H1 (cell line): Measurements from ENCODE around the gene IL31. TPM values are rescaled to one million over a fixed set of nuclear protein-coding genes. Genes with fewer than 3 reads are reported as not detected.

ENCODE experiments used
- CTCF ChIA-PET: fragments of 300-600 bp; sonication (Branson Sonifier 250); formaldehyde crosslinking; loops from one replicate; lab custom pipeline; 2021; ENCODE audit not compliant: partially characterized antibody; lab: Charles Lee
- POLR2A ChIA-PET: fragments of 300-600 bp; sonication (Branson Sonifier 250); formaldehyde crosslinking; loops from one replicate; lab custom pipeline; 2021; ENCODE audit warnings: inconsistent platforms; ENCODE audit not compliant: partially characterized antibody; lab: Charles Lee
- DNase-seq, 2 experiments: peaks; one replicate each; pipeline versions ENCODE4 v3.0.0 to v3.0.0-alpha.2; 2010 to 2022; ENCODE audit warnings: low spot score in 2 of 2, low read depth in 1 of 2, mixed read lengths in 1 of 2
- FAIRE-seq: peaks from 2 replicates; lab custom pipeline; 2011; peaks lifted over from hg19 to GRCh38; lab: Jason Lieb, UNC
- H2AFZ ChIP-seq: 2 replicates; pipeline ENCODE4 v1.8.1; 2012; ENCODE audit warnings: low read length, inconsistent platforms
- H2AK5ac ChIP-seq: 2 replicates; pipeline ENCODE4 v1.6.1; 2013; ENCODE audit warnings: low read depth, low read length
- H2BK120ac ChIP-seq: replicated peaks from 2 replicates; pipeline ENCODE3; 2013; ENCODE audit warnings: low read depth, low read length, inconsistent platforms
- H2BK12ac ChIP-seq: 2 replicates; pipeline ENCODE4 v1.6.1; 2013; ENCODE audit warnings: low read depth, low read length
- H2BK15ac ChIP-seq: 2 replicates; pipeline ENCODE4 v1.6.1; 2013; ENCODE audit warnings: low read length
- H2BK20ac ChIP-seq: 2 replicates; pipeline ENCODE4 v1.6.1; 2013; ENCODE audit warnings: low read length
- H2BK5ac ChIP-seq: 2 replicates; pipeline ENCODE4 v1.6.1; 2013; ENCODE audit warnings: low read depth, low read length
- H3K14ac ChIP-seq: 2 replicates; pipeline ENCODE4 v1.6.1; 2013; ENCODE audit warnings: inconsistent platforms; ENCODE audit not compliant: insufficient read length
- H3K18ac ChIP-seq: 2 replicates; pipeline ENCODE4 v1.6.1; 2013; ENCODE audit warnings: low read length; ENCODE audit errors: extremely low read depth
- H3K23ac ChIP-seq: 2 replicates; pipeline ENCODE4 v1.6.1; 2013; ENCODE audit warnings: inconsistent platforms; ENCODE audit not compliant: insufficient read length
- H3K23me2 ChIP-seq: 2 replicates; pipeline ENCODE4 v1.6.1; 2013; ENCODE audit warnings: low read depth, low read length
- H3K27ac ChIP-seq: 2 replicates; pipeline ENCODE4 v1.6.1; 2011; ENCODE audit warnings: low read depth, low read length, inconsistent platforms
- H3K27me3 ChIP-seq, 4 experiments: replicated peaks in 1 of 4; 1 replicate in 1 of 4; 2 replicates in 3 of 4; pipeline versions ENCODE4 v1.6.1 to v1.8.1; 2011 to 2013; ENCODE audit warnings: low read length in 3 of 4, mild to moderate bottlenecking in 3 of 4, inconsistent platforms in 2 of 4, mixed read lengths in 2 of 4, moderate library complexity in 1 of 4; ENCODE audit not compliant: control insufficient read depth in 3 of 4, insufficient read depth in 3 of 4; ENCODE audit errors: extremely low read depth in 1 of 4
- H3K36me3 ChIP-seq, 4 experiments: 2 replicates each; pipeline versions ENCODE4 v1.6.1 to v1.8.1; 2011 to 2013; ENCODE audit warnings: mild to moderate bottlenecking in 4 of 4, low read length in 3 of 4, moderate library complexity in 2 of 4, control low read depth in 1 of 4, inconsistent platforms in 1 of 4; ENCODE audit not compliant: insufficient read depth in 4 of 4, control insufficient read depth in 2 of 4
- H3K4ac ChIP-seq: replicated peaks from 2 replicates; pipeline ENCODE3; 2013; ENCODE audit warnings: low read length, low read depth, mixed read lengths, inconsistent platforms; ENCODE audit not compliant: insufficient read length
- H3K4me1 ChIP-seq, 4 experiments: replicated peaks in 1 of 4; 1 replicate in 1 of 4; 2 replicates in 3 of 4; pipeline versions ENCODE4 v1.6.1 to v1.8.1; 2011 to 2013; ENCODE audit warnings: low read length in 3 of 4, inconsistent platforms in 2 of 4, mixed read lengths in 1 of 4; ENCODE audit not compliant: insufficient read depth in 4 of 4, control insufficient read depth in 3 of 4
- H3K4me2 ChIP-seq, 2 experiments: 2 replicates each; pipeline versions ENCODE4 v1.6.1 to v1.8.1; 2011 to 2013; ENCODE audit warnings: low read depth in 2 of 2, low read length in 2 of 2, control low read depth in 1 of 2, inconsistent platforms in 1 of 2, mild to moderate bottlenecking in 1 of 2; ENCODE audit not compliant: insufficient read depth in 1 of 2
- H3K4me3 ChIP-seq, 4 experiments: fragments of 200-600, 300-600 bp in 1 of 4; sonication (generic), shearing (Covaris generic), sonication (Bioruptor Twin) in 1 of 4; 2 replicates each; pipeline versions ENCODE4 v1.5.1 to v1.8.1; 2011 to 2016; ENCODE audit warnings: low read length in 4 of 4, low read depth in 3 of 4, control low read depth in 2 of 4, inconsistent platforms in 2 of 4, mild to moderate bottlenecking in 2 of 4, mixed read lengths in 1 of 4, moderate library complexity in 1 of 4; ENCODE audit not compliant: insufficient read depth in 2 of 4; ENCODE audit errors: extremely low read depth in 1 of 4
- H3K56ac ChIP-seq: replicated peaks from 2 replicates; pipeline ENCODE3; 2013; ENCODE audit warnings: low read depth, mild to moderate bottlenecking, mixed read lengths, low read length, inconsistent platforms; ENCODE audit not compliant: insufficient read length
- H3K79me1 ChIP-seq: 2 replicates; pipeline ENCODE4 v1.6.1; 2013; ENCODE audit warnings: low read depth, low read length, control low read depth
- H3K79me2 ChIP-seq, 2 experiments: 2 replicates each; pipeline versions ENCODE4 v1.6.1 to v1.8.1; 2012 to 2013; ENCODE audit warnings: low read length in 2 of 2, mild to moderate bottlenecking in 2 of 2, inconsistent platforms in 1 of 2; ENCODE audit not compliant: insufficient read depth in 2 of 2, control insufficient read depth in 1 of 2
- H3K9ac ChIP-seq, 4 experiments: replicated peaks in 1 of 4; 1 replicate in 1 of 4; 2 replicates in 3 of 4; pipeline versions ENCODE4 v1.6.1 to v1.8.1; 2011 to 2013; ENCODE audit warnings: low read depth in 3 of 4, low read length in 3 of 4, control low read depth in 2 of 4, mild to moderate bottlenecking in 2 of 4, moderate library complexity in 2 of 4, inconsistent platforms in 1 of 4; ENCODE audit errors: extremely low read depth in 1 of 4
- H3K9me3 ChIP-seq, 2 experiments: 2 replicates each; pipeline versions ENCODE4 v1.6.1 to v1.8.1; 2012 to 2013; ENCODE audit warnings: mild to moderate bottlenecking in 2 of 2, moderate library complexity in 2 of 2, control low read depth in 1 of 2, inconsistent platforms in 1 of 2, low read depth in 1 of 2, low read length in 1 of 2, mixed read lengths in 1 of 2; ENCODE audit not compliant: insufficient read depth in 2 of 2
- H4K20me1 ChIP-seq, 2 experiments: replicated peaks in 1 of 2; 2 replicates each; pipeline versions ENCODE3 to v1.8.1; 2011 to 2013; ENCODE audit warnings: inconsistent platforms in 2 of 2, low read length in 2 of 2, mild to moderate bottlenecking in 1 of 2; ENCODE audit not compliant: insufficient read depth in 2 of 2, control insufficient read depth in 1 of 2
- H4K5ac ChIP-seq: 2 replicates; pipeline ENCODE4 v1.6.1; 2013; ENCODE audit warnings: low read length, low read depth, mixed read lengths, inconsistent platforms; ENCODE audit not compliant: insufficient read length
- H4K8ac ChIP-seq: 2 replicates; pipeline ENCODE4 v1.8.0; 2013; ENCODE audit warnings: mild to moderate bottlenecking, moderate library complexity, low read length, inconsistent platforms; ENCODE audit not compliant: insufficient read depth; ENCODE audit errors: extremely low read depth
- H4K91ac ChIP-seq: replicated peaks from 2 replicates; pipeline ENCODE3; 2013; ENCODE audit warnings: low read length, mixed read lengths, inconsistent platforms; ENCODE audit not compliant: insufficient read length
- BACH1 ChIP-seq: IDR thresholded peaks from 2 replicates; pipeline ENCODE4 v1.6.1; 2012; ENCODE audit warnings: low read length, improper control_type of control experiment
- CREB1 ChIP-seq: IDR thresholded peaks from 2 replicates; pipeline ENCODE4 v1.6.1; 2012; ENCODE audit warnings: inconsistent platforms
- MAFK ChIP-seq: IDR thresholded peaks from 2 replicates; pipeline ENCODE4 v1.6.1; 2012; ENCODE audit warnings: low read depth, mild to moderate bottlenecking, improper control_type of control experiment, low read length
- whole genome bisulfite sequencing, 2 experiments: shearing (Covaris generic) in 1 of 2; methylation state at CpG; one replicate each; pipeline versions ENCODE4 v1.1.6 to v1.1.7; 2013 to 2015; ENCODE audit warnings: low lambda C conversion rate in 2 of 2, mixed read lengths in 2 of 2, inconsistent platforms in 1 of 2, low coverage in 1 of 2, missing lambda C conversion rate in 1 of 2; ENCODE audit not compliant: insufficient replicate concordance in 2 of 2, insufficient coverage in 1 of 2, insufficient read length in 1 of 2; ENCODE audit errors: extremely low coverage in 1 of 2, missing lambda C conversion rate in 1 of 2; 5-methylcytosine and 5-hydroxymethylcytosine counted together
- polyA plus RNA-seq, 7 experiments: library from polyadenylated mRNA; depleted of rRNA in 3 of 7; stranded (reverse) in 5 of 7; unstranded in 2 of 7; fragments of >200 nt in 5 of 7; fragments of 200-250 nt in 2 of 7; gene quantifications; 1 replicate in 5 of 7; 2 replicates in 1 of 7; 4 replicates in 1 of 7; pipeline versions ENCODE4 v1.2.1 to v1.2.3, GENCODE V29; 2011 to 2013; ENCODE audit warnings: missing spikeins in 2 of 7, mixed read lengths in 2 of 7
- total RNA-seq: library from RNA; stranded (reverse); fragmentation: NEBNext Ultra II Directional; extraction: Animal tissue kit (Norgen Biotek cat#: 25700); gene quantifications from 2 replicates; pipeline ENCODE4 v1.2.1, GENCODE V29; 2021

The IL31 gene
- total and polyA plus RNA-seq, 2 of the 8 experiments (the other 6 are each of a cell fraction or from before 2014, with no cell fraction given) = not detected

DNA sequence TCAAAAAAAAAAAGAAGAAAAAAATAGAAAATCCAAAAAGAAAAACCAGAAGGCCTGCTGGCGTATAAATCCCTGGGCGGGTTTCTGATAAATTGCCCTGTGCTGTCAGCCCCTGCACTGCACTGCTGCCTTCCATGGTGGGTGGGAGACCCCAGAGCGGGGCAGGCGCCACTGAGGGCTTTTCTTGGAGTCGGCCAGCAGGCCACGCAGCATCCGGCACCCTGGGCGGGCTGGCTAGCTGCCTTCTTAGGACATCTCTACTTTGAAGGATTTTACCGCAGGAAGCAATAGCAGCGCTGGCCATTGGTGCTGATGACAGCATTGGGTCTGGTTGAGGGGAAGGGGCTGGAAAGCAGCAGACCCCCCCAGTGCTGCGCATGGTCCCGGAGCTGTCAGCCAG lies 29.1 kb downstream of the IL31 start:
- H3K27me3 ChIP-seq = no peaks in the 10 kb centered on the region
- no peak overlapping the region for H2BK5ac ChIP-seq
- H4K5ac ChIP-seq = no peak overlapping the region
- no peaks in the 10 kb centered on the region for H3K23me2 ChIP-seq
- H2BK15ac ChIP-seq = no peak overlapping the region
- no peak overlapping the region for H4K8ac ChIP-seq
- no peak overlapping the region for H3K23ac ChIP-seq
- FAIRE-seq (no peak), DNase-seq (no peak)
- no peak overlapping the region for H2AK5ac ChIP-seq
- no peak overlapping the region for H2BK120ac ChIP-seq
- no peaks in the 10 kb centered on the region for H3K79me1 ChIP-seq
- CTCF ChIA-PET = interaction anchor here (0.6 to 2.2 kb wide), 7 partner anchors 14 to 225 kb away, joined by 3 to 7 read pairs (median 3); no protein-coding TSS in a partner anchor
- H2BK12ac ChIP-seq = no peak overlapping the region
- no peaks in the 10 kb centered on the region for H3K4me1 ChIP-seq
- H3K56ac ChIP-seq = no peak overlapping the region
- no peak overlapping the region for H2BK20ac ChIP-seq
- peaks cover 23 to 30% of the 10 kb centered on the region in 2 experiments for H3K9me3 ChIP-seq
- no peak overlapping the region for H3K4me2 ChIP-seq
- no peaks in the 10 kb centered on the region for H3K79me2 ChIP-seq
- no peaks in the 10 kb centered on the region for H4K20me1 ChIP-seq
- TF ChIP-seq BACH1 (no peak), MAFK (no peak), CREB1 (no peak)
- no peak overlapping the region for H4K91ac ChIP-seq
- H3K27ac ChIP-seq = no peak overlapping the region
- no peak overlapping the region for H2AFZ ChIP-seq
- POLR2A ChIA-PET = interaction anchor here (0.6 to 1.5 kb wide), 3 partner anchors 11 to 1778 kb away, joined by 3 read pairs; no protein-coding TSS in a partner anchor
- no peak overlapping the region for H3K9ac ChIP-seq
- no peak overlapping the region for H3K4me3 ChIP-seq
- H3K4ac ChIP-seq = no peak overlapping the region
- H3K36me3 ChIP-seq = peaks cover 2 to 25% (median 15%) of the 10 kb centered on the region in 4 experiments; a peak in 6 of 8 replicates
- 87% methylated on average over 10 of the region's 12 CpGs; no CpG with 5 or more reads in 1 of the 2 experiments for WGBS, 2 experiments
- no peak overlapping the region for H3K14ac ChIP-seq
- no peak overlapping the region for H3K18ac ChIP-seq
